K562 (cell line): Measurements from ENCODE around the gene AP2M1.

Experiments used
- EZH2 ChIP-seq: IDR thresholded peaks from 2 replicates; pipeline ENCODE4 v1.6.1; 2012; ENCODE audit warnings: low read depth, mild to moderate bottlenecking, inconsistent platforms, low read length, borderline replicate concordance
- RAD21 ChIP-seq, 2 experiments: fragments of 250-450 bp in 1 of 2; fragments of 450-650 bp in 1 of 2; sonication (Bioruptor Pico) in 1 of 2; formaldehyde crosslinking in 1 of 2; IDR thresholded peaks in 1 of 2; conservative IDR thresholded peaks in 1 of 2; 2 replicates each; pipeline versions ENCODE4 v1.4.0 to v1.8.0; 2020 to 2022; ENCODE audit warnings: mild to moderate bottlenecking in 2 of 2, moderate library complexity in 1 of 2
- TF ChIP-seq, protein P1 (sequence below): sonication (generic); formaldehyde crosslinking; IDR thresholded peaks from 2 replicates; pipeline ENCODE4 v1.8.1; 2023; ENCODE audit warnings: mild to moderate bottlenecking, missing genetic modification reagents

DNA sequence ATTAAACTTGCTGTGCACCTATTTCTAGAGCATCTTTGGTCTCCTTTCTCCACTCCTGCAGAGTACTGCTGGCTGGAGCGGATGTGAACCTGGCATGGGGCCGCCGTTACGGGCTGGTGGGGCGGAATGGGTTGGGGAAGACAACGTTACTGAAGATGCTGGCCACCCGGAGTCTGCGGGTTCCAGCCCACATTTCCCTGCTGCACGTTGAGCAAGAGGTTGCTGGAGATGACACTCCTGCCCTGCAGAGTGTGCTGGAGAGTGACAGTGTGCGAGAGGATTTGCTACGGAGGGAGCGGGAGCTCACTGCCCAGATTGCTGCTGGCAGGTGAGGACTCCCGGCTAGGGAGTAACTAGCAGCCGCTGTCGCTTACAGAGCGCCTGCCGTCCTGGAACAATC is 13.4 kb downstream of the AP2M1 start:
- no peak for TF ChIP-seq EZH2
- TF ChIP-seq, protein P1, sequence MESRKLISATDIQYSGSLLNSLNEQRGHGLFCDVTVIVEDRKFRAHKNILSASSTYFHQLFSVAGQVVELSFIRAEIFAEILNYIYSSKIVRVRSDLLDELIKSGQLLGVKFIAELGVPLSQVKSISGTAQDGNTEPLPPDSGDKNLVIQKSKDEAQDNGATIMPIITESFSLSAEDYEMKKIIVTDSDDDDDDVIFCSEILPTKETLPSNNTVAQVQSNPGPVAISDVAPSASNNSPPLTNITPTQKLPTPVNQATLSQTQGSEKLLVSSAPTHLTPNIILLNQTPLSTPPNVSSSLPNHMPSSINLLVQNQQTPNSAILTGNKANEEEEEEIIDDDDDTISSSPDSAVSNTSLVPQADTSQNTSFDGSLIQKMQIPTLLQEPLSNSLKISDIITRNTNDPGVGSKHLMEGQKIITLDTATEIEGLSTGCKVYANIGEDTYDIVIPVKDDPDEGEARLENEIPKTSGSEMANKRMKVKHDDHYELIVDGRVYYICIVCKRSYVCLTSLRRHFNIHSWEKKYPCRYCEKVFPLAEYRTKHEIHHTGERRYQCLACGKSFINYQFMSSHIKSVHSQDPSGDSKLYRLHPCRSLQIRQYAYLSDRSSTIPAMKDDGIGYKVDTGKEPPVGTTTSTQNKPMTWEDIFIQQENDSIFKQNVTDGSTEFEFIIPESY = no peak
- TF ChIP-seq RAD21 (CRISPR knock-in tag; conservative IDR thresholded peaks at IDR 0.05 in 1 of 2, IDR thresholded peaks at IDR 0.05 in 1 of 2) = no peak
